HepG2 (cell line): ENCODE results near the gene ATF6. TPM values are rescaled to one million over a fixed set of nuclear protein-coding genes. Genes with fewer than 3 reads are reported as not detected.

ENCODE experiments used
- HMGA1 ChIP-seq: sonication (generic); formaldehyde crosslinking; conservative IDR thresholded peaks from 2 replicates; pipeline ENCODE4 v1.4.0; 2020; ENCODE audit warnings: missing genetic modification reagents
- THAP7 ChIP-seq: sonication (generic); formaldehyde crosslinking; IDR thresholded peaks from 2 replicates; pipeline ENCODE4 v1.8.1; 2023; ENCODE audit warnings: mild to moderate bottlenecking, missing genetic modification reagents
- ZNF33B ChIP-seq: sonication (generic); formaldehyde crosslinking; IDR thresholded peaks from 2 replicates; pipeline ENCODE4 v1.5.1; 2020; ENCODE audit warnings: mild to moderate bottlenecking, missing genetic modification reagents
- polyA plus RNA-seq, 8 experiments: library from polyadenylated mRNA; depleted of rRNA in 3 of 8; stranded (reverse) in 7 of 8; unstranded in 1 of 8; fragments of >200 nt; fragmentation: Illumina TruSeq in 4 of 8; extraction: Trizol in 4 of 8; gene quantifications; 2 replicates each; pipeline versions ENCODE4 v1.2.1 to v1.2.3, GENCODE V29; 2011 to 2016; ENCODE audit warnings: low read depth in 4 of 8, missing spikeins in 1 of 8, mixed read lengths in 1 of 8; ENCODE audit not compliant: insufficient read depth in 1 of 8
- total RNA-seq, 5 experiments: library from RNA; depleted of rRNA; stranded (reverse); fragments of >200 nt; fragmentation: Illumina TruSeq; extraction: Trizol; gene quantifications; 2 replicates each; pipeline ENCODE4 v1.2.3, GENCODE V29; 2016; ENCODE audit warnings: low read depth in 1 of 5
- TF ChIP-seq, protein P1 (sequence below): sonication (generic); formaldehyde crosslinking; IDR thresholded peaks from 2 replicates; pipeline ENCODE4 v1.4.0; 2020; ENCODE audit warnings: mild to moderate bottlenecking, missing genetic modification reagents, borderline replicate concordance
- TF ChIP-seq, protein P2 (sequence below): sonication (generic); formaldehyde crosslinking; IDR thresholded peaks from 2 replicates; pipeline ENCODE4 v1.4.0; 2020; ENCODE audit warnings: missing genetic modification reagents, mild to moderate bottlenecking, borderline replicate concordance

The ATF6 gene
- total and polyA plus RNA-seq, 2 of the 13 experiments (the other 11 are each of a cell fraction or from before 2014, with no cell fraction given): 13.2 to 14.5 TPM

DNA sequence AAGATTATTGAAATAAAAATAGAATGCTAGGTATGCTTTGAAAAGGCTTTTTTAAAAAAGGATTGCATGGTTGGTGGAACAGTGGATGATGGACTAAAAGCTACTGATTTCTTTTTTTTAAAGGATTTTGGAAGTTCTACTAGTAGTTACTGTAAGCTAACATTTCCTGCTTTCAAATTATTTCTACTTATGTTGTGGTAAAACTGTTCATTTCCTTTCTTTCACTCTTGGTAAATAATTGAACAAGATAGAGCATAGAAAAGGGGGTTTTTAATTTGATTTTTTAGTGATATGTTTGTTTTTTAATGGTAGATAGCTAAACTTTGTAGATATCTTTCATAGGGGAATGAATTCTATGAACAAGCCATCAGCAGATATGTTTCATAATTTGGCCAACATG lies 153.1 kb downstream of the ATF6 start (continued):
- TF ChIP-seq, protein P1, sequence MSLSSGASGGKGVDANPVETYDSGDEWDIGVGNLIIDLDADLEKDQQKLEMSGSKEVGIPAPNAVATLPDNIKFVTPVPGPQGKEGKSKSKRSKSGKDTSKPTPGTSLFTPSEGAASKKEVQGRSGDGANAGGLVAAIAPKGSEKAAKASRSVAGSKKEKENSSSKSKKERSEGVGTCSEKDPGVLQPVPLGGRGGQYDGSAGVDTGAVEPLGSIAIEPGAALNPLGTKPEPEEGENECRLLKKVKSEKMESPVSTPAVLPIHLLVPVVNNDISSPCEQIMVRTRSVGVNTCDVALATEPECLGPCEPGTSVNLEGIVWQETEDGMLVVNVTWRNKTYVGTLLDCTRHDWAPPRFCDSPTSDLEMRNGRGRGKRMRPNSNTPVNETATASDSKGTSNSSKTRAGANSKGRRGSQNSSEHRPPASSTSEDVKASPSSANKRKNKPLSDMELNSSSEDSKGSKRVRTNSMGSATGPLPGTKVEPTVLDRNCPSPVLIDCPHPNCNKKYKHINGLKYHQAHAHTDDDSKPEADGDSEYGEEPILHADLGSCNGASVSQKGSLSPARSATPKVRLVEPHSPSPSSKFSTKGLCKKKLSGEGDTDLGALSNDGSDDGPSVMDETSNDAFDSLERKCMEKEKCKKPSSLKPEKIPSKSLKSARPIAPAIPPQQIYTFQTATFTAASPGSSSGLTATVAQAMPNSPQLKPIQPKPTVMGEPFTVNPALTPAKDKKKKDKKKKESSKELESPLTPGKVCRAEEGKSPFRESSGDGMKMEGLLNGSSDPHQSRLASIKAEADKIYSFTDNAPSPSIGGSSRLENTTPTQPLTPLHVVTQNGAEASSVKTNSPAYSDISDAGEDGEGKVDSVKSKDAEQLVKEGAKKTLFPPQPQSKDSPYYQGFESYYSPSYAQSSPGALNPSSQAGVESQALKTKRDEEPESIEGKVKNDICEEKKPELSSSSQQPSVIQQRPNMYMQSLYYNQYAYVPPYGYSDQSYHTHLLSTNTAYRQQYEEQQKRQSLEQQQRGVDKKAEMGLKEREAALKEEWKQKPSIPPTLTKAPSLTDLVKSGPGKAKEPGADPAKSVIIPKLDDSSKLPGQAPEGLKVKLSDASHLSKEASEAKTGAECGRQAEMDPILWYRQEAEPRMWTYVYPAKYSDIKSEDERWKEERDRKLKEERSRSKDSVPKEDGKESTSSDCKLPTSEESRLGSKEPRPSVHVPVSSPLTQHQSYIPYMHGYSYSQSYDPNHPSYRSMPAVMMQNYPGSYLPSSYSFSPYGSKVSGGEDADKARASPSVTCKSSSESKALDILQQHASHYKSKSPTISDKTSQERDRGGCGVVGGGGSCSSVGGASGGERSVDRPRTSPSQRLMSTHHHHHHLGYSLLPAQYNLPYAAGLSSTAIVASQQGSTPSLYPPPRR (CRISPR knock-in tag): no peak
- TF ChIP-seq THAP7 (CRISPR knock-in tag) (no peak), ZNF33B (no peak), HMGA1 (CRISPR knock-in tag) (no peak)
- TF ChIP-seq, protein P2, sequence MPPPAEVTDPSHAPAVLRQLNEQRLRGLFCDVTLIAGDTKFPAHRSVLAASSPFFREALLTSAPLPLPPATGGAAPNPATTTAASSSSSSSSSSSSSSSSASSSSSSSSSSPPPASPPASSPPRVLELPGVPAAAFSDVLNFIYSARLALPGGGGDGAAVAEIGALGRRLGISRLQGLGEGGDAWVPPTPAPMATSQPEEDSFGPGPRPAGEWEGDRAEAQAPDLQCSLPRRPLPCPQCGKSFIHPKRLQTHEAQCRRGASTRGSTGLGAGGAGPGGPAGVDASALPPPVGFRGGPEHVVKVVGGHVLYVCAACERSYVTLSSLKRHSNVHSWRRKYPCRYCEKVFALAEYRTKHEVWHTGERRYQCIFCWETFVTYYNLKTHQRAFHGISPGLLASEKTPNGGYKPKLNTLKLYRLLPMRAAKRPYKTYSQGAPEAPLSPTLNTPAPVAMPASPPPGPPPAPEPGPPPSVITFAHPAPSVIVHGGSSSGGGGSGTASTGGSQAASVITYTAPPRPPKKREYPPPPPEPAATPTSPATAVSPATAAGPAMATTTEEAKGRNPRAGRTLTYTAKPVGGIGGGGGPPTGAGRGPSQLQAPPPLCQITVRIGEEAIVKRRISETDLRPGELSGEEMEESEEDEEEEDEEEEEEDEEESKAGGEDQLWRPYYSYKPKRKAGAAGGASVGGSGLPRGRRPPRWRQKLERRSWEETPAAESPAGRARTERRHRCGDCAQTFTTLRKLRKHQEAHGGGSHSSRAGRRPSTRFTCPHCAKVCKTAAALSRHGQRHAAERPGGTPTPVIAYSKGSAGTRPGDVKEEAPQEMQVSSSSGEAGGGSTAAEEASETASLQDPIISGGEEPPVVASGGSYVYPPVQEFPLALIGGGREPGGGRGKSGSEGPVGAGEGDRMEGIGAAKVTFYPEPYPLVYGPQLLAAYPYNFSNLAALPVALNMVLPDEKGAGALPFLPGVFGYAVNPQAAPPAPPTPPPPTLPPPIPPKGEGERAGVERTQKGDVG (CRISPR knock-in tag): no peak
- TF ChIP-seq, all 625 proteins: peak for 0
